PC-3 (cell line): Measurements from ENCODE around the gene VAPB.

Experiments used
- EZH2phosphoT487 ChIP-seq: fragments of 300-600 bp; sonication (generic); IDR thresholded peaks from 2 replicates; pipeline ENCODE4 v1.6.1; 2018; ENCODE audit warnings: mild to moderate bottlenecking, antibody characterized with exemption, low read length, borderline replicate concordance
- TF ChIP-seq, protein P1 (sequence below): fragments of 300-600 bp; sonication (generic); conservative IDR thresholded peaks from 2 replicates; pipeline ENCODE4 v1.5.1; 2017; ENCODE audit warnings: antibody characterized with exemption, low read depth, mild to moderate bottlenecking, low read length

DNA sequence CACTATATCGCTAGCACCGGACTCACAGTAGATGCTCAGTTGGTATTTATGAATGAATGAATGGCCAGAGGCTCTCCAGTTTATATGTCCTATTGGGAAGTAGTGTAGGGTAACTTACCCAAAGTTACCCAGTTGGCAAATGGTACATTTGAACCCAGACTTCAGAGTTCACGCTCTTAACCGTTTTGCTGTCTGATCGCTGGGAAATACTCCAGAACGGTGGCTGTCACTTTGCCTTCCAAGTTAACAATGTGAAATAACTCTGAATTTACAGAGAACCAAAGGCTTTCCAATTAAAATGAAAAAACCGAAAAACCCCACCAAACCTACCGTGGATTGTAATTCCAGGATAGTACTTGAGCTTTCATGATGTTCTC lies 1.6 kb downstream of the VAPB start:
- TF ChIP-seq, protein P1, sequence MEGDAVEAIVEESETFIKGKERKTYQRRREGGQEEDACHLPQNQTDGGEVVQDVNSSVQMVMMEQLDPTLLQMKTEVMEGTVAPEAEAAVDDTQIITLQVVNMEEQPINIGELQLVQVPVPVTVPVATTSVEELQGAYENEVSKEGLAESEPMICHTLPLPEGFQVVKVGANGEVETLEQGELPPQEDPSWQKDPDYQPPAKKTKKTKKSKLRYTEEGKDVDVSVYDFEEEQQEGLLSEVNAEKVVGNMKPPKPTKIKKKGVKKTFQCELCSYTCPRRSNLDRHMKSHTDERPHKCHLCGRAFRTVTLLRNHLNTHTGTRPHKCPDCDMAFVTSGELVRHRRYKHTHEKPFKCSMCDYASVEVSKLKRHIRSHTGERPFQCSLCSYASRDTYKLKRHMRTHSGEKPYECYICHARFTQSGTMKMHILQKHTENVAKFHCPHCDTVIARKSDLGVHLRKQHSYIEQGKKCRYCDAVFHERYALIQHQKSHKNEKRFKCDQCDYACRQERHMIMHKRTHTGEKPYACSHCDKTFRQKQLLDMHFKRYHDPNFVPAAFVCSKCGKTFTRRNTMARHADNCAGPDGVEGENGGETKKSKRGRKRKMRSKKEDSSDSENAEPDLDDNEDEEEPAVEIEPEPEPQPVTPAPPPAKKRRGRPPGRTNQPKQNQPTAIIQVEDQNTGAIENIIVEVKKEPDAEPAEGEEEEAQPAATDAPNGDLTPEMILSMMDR: no peak
- no peak for TF ChIP-seq EZH2phosphoT487
